Right ventricle myocardium inferior (tissue), 1 donor: ENCODE measurements around the gene COL6A2. TPM values are rescaled to one million over a fixed set of nuclear protein-coding genes. Genes with fewer than 3 reads are reported as not detected.
"Not testable (repeated sequence)": the region's sequence is repeated elsewhere in the genome, so short reads cannot be mapped to it uniquely, and the experiment has no call there.

Experiments used
- ATAC-seq: fragments of 200-7000 bp; cut with Tn5 transposase; one replicate; pipeline ENCODE4 v1.9.1; 2020; ENCODE audit warnings: mild to moderate bottlenecking, moderate library complexity
- DNase-seq: peaks from one replicate; pipeline ENCODE4 v3.0.0; 2021; ENCODE audit errors: missing footprints
- intact Hi-C: fragments of 100-400 bp; cut with DNase I; formaldehyde crosslinking; loops from one replicate; pipeline ENCODE4 v1.11.0; 2022
- total RNA-seq: library from RNA; stranded (reverse); fragmentation: NEBNext Ultra II Directional; extraction: Animal tissue kit (Norgen Biotek cat#: 25700); gene quantifications from one replicate; pipeline ENCODE4 v1.2.1, GENCODE V29; 2021
- donor health status: DM: no; HTN: yes; CAD: no; lungs with severe emphysema.

The COL6A2 gene
- total RNA-seq, 1 donor from 2014 or later: 254 TPM

DNA sequence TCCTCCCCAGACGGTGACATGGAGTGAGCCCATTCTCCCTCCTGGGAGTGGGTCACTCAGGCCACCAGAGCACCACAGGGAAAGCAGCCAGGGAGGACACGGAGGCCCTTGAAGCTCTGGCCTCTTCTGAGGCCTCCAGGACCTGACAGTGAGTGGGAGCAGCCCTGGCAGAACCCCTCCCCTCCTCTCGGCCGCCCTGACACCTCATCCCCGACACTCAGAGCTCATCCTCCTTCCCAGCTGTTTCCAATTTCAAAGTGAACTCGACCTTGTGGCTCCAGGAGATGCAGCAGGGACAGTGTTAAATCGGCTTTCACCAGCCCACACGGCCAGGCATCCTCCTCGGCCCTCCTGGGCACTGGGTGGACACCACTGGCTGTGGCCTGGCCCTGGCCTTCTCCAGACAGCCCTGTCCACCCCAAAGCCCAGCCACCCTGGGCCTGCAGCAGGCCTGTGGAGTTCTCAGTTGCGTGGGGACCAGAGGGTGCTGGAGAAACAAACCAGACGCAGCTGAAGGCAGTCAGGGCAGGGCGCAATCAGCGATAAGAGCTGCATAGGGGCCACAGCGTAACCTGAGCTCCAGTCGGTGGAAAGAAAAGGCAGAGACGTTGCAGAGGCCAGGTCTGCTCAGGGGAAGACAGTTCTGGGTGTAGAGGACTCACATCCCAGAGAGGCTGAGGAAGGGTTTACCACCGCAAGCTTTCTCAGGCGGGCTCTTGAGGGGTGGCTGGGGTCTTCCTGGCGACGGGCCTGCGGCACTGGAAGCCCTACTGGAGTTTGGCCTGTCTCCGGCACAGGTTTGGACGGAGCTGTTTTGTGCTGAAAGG, 30.4 kb downstream of the COL6A2 start:
- DNase-seq (peak; percentile 68), ATAC-seq (peak; percentile 49)
- intact Hi-C loops: no loop called here

DNA sequence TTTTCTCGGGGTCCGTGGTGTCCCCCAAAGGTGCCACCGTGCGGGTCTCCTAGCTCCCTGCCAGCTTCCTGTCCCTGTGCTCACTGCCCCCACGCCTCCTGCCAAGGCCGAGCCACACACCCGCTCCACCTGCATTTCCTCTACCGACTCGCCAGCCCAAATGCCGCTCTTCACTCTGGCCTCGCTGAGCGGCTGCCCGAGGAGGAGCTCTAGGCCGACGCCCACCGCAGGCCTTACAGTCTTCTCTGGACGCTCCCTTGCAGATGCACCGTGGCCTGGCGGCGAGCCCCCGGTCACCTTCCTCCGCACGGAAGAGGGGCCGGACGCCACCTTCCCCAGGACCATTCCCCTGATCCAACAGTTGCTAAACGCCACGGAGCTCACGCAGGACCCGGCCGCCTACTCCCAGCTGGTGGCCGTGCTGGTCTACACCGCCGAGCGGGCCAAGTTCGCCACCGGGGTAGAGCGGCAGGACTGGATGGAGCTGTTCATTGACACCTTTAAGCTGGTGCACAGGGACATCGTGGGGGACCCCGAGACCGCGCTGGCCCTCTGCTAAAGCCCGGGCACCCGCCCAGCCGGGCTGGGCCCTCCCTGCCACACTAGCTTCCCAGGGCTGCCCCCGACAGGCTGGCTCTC, 31.1 kb downstream of the COL6A2 start:
- intact Hi-C loops: no loop called here
- DNase-seq (peak; percentile 60), ATAC-seq (no peak)

DNA sequence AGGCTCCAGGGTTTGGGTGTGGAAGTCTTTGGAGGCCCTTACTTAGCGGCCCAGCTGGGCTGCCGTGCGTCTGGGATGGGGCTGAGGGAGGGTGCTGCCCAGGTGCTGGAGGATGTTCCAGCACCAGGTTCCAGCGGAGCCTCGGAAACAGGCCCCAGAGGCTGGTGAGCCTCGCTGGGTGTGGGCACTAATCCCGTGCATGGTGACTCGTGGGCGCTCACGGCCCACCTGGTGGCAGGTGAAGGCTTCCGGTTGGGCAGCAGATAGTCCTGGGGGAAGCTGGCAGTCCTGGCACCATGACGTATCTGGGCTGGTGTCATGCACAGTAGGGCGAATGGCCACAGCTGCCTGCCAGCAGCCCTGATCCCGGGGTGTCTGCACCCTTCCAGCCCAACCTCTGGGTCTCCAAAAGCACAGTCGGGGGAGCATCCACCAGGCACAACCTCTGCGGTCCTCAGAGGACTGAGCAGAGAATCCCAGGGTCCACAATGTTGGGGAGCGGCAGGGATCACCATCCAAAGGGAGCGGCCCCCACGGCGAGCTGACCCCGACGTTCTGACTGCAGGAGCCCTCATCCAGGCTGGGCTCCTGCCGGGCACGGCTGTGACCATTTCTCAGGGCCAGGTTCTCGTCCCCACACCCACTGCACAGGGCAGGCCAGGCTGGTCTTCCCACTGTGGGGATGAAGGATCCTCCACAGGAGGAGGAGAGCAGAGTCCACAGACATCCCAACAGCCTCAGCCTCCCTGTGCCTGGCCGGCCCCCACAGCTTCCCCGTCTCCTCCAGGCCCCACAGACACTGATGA, 32.1 kb downstream of the COL6A2 start:
- intact Hi-C loops: no loop called here
- ATAC-seq: peak; percentile 0
- peak; percentile 67 for DNase-seq

DNA sequence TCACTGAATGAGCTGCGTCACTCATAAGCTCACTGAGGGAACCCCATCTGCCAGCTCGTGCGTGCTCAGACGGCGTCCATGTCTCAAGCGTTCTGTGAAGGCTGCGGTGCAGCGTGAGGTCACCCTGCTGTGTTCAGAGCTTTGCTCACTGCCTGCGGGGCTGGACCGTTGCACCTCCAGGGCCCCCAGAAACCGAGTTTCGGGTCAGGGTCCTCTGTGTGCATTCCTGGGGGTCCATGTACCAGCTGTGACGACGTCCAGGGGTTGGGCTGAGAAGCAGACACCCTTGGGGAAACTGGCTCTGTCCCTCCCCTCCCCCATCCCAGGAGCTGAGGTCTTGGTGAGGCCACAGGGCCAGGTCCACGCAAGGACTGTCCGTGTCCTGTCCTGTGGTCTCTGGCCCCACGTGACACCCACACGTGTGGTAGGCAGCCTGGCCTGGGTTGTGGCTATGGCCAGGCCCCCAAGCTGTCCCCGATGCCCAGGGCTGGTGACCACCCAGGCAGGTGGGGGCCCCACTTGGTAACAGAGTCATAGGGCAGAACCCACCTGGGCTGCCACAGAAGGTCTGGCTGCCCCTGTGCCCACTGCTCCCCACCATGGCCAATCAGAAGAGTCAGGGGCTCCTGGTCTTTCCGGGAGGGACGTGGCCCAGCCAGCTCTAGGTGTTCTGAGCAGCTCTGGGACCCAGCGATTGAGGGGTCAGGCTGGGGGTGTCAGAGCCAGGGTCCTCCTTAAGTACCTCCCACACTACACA, 33.1 kb downstream of the COL6A2 start:
- ATAC-seq (peak; percentile 17), DNase-seq (peak; percentile 69)
- intact Hi-C loops: no loop called here

DNA sequence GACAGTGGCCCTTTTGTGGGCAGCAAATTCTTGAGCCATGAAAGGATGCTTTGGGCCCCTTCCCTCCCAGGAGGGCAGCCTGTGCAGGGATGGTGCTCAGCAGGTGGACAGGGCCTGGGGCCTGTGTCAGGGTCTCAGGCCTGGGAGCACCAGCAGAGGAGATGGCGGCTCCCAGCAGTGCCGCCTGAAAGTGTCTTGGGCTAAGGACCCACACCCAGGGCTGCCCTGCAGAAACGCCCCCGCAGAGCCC, 33.6 kb downstream of the COL6A2 start:
- ATAC-seq (peak; percentile 5), DNase-seq (no peak)
- intact Hi-C loops: no loop called here

DNA sequence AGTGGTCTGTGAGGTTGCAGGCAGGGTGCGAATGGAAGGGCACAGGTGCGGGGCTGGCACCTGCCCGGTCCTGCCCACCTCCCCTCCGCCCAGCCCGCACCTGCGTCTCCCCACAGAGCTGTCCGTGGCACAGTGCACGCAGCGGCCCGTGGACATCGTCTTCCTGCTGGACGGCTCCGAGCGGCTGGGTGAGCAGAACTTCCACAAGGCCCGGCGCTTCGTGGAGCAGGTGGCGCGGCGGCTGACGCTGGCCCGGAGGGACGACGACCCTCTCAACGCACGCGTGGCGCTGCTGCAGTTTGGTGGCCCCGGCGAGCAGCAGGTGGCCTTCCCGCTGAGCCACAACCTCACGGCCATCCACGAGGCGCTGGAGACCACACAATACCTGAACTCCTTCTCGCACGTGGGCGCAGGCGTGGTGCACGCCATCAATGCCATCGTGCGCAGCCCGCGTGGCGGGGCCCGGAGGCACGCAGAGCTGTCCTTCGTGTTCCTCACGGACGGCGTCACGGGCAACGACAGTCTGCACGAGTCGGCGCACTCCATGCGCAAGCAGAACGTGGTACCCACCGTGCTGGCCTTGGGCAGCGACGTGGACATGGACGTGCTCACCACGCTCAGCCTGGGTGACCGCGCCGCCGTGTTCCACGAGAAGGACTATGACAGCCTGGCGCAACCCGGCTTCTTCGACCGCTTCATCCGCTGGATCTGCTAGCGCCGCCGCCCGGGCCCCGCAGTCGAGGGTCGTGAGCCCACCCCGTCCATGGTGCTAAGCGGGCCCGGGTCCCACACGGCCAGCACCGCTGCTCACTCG, 34.1 kb downstream of the COL6A2 start:
- intact Hi-C loops: no loop called here
- no peak for DNase-seq
- ATAC-seq: peak; percentile 0

DNA sequence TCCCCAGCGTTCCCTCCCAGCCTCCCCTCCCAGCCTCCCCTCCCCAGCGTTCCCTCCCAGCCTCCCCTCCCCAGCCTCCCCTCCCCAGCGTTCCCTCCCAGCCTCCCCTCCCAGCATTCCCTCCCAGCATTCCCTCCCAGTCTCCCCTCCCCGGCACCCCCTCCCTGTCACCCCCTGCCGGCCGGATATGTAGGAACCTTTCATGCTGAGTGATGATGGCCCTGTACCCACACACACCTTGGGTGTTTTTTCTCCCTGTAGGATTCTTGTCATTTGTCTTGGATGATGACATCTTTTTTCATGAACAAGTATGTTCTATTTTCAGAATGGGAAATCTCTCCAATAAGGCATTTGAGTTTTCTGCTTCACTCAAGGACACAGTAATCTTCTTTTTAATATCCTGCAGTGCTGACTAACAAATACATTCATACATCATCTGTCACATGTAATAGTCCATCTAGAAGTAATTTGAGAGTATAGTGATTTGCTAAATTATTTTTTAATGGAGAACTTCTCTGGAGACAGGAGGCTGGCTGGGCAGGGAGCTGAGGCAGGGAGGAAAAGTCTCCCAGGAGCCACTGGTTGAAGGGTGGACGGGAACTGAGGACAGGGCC, 38.0 kb downstream of the COL6A2 start:
- DNase-seq: no peak
- intact Hi-C loops: no loop called here
- no peak for ATAC-seq

DNA sequence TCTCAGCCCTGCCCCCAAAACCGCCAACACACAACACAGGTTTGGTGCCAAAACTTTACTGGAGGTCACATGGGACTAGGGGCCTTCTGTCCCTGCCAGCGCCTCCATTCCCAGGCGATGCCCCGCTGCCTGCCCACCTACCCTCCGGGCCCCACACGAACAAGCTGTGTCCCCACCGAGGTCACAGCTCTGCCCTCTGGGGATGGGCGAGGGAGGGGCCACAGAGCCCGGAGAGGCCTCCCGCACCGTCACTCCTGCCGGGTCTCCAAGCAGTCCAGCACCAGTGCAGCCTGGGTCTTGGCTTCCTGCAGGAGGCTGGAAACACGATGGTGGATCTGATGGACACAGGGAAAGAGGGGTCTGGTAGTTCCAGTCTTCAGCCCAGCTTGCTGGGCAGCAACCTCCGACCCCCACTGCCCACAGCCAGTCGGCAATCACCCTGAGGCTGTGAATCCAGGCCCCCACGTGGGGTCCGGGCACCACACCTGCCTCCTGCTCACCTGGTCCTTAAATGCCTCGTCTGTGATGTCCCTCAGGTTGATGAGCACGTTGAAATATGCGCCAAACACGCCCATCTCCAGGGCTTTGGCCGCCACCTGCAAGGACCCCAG, 38.9 kb downstream of the COL6A2 start:
- intact Hi-C loops: no loop called here
- no peak for ATAC-seq
- no peak for DNase-seq

DNA sequence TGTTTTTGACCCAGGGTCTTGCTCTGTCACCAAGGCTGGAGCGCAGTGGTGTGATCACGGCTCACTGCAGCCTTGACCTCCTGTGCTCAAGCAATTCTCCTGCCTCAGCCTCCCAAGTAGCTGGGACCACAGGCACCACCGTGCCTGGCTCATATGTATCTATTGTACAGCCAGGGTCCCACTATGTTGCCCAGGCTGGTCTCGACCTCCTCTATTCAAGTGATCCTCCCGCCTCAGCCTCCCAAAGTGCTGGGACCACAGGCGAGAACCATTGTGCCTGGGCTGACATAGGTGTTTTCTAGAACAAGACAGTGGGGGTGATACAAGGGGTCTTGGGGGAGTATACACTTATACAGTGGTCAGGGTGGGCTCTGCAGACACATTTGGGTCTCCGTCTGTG, 40.0 kb downstream of the COL6A2 start:
- DNase-seq (no peak), ATAC-seq (no peak)

DNA sequence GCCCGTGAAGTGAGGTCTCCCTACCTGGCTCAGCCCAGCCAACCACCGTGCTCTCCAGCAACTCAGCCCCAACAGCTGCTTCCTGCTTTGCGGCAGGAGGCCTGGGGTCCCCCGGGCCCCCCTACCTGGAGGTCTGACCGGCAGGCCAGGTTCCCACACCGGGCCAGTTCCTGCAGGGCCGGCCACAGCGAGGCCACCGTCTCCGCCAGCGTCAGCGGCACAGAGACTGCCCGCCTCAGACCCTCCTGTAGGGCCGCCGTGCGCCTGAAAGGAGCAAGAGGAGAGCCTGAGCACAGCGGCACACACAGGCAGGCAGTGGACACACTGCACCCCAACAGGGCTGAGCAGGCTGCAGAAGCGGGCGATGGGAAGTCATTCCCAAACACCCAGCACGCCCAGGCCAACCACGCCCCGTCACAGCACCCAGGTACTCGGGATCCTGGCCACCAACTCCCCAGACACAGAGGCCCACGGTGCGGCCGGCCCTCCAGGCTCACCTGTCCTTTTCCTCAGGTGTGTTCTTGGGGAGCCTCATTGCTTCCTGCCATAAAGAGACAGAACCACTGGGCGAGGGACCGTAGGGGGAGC, 40.6 kb downstream of the COL6A2 start:
- DNase-seq (no peak), ATAC-seq (no peak)
- intact Hi-C loops: no loop called here

More for the DNA sequence above, 40.0 kb downstream of the COL6A2 start:
- intact Hi-C loops: no loop called here

DNA sequence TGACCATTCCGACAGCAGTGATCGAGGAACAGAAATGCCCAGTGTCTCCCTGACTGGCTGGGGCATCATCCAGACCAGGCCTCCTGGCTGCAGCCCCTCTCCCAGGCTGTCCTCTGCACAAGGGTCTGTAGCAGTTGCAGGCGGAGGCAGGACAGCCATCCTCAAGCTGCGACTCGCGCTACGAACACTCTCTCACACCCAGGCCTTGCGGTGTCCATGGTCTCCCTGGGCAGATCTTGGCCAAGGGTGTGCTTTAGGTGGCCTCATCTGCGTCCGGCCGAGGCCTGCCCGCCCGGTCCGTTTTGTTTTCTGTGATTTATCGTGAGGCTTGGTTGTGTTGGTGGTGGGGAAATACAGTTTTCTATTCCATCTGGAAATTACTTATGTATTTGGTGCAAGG, 41.8 kb downstream of the COL6A2 start:
- intact Hi-C loops: loop anchor here (5.0 kb wide), 1 partner anchor 88 kb away; the partner anchor contains the start of gene LSS
- DNase-seq (no peak), ATAC-seq (no peak)

DNA sequence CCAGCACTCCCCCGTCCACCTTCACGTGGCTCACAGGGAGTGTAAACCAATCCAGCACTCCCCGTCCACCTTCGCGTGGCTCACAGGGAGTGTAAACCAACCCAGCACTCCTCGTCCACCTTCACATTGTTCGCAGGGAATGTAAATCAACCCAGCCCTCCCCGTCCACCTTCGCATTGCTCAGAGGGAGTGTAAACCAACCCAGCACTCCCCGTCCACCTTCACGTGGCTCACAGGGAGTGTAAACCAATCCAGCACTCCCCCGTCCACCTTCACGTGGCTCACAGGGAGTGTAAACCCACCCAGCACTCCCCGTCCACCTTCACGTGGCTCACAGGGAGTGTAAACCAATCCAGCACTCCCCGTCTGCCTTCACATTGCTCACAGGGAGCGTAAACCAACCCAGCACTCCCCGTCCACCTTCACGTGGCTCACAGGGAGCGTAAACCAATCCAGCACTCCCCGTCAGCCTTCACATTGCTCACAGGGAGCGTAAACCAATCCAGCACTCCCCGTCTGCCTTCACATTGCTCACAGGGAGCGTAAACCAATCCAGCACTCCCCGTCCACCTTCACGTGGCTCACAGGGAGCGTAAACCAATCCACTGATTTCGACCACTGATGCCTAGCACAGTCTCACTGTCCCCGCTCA, 42.6 kb downstream of the COL6A2 start:
- peak; percentile 22 for DNase-seq
- not testable (repeated sequence) for ATAC-seq
- intact Hi-C loops: loop anchor here (5.0 kb wide), 1 partner anchor 87 kb away; the partner anchor contains the start of gene LSS

DNA sequence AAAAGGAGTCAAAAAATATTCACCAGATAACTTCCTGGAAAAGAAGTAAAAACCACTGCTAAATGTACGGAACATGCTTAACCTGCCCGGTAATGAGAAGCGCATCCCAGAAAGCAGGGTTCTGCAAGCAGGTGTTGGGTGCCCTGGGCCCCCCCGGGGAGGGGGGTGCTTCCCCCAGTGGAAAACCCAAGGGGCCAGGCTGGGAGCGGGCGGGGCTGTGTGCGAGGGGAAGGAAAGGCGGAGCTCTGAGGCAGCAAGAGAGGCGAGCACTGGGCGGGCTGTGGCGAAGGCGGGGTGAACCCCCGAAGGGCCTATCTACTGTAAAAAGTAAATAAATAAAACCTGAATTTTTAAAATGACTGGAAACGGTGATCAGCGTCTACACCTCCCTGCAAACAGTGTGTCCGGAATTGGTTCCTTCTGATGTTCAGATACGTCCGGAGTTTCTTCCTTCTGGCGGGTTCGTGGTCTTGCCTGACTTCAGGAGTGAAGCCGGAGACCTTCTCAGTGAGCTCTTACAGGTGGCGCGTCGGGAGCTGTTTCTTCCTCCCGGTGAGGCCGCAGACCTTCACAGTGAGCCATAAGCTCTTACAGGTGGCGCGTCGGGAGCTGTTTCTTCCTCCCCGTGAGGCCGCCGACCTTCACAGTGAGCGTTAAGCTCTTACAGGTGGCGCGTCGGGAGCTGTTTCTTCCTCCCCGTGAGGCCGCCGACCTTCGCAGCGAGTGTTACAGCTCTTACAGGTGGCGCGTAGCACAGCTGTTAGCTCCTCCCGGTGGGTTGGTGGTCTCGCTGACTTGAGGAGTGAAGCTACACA, 44.1 kb downstream of the COL6A2 start:
- intact Hi-C loops: loop anchor here (5.0 kb wide), 1 partner anchor 85 kb away; the partner anchor contains the start of gene LSS
- DNase-seq: peak; percentile 62
- no peak for ATAC-seq

DNA sequence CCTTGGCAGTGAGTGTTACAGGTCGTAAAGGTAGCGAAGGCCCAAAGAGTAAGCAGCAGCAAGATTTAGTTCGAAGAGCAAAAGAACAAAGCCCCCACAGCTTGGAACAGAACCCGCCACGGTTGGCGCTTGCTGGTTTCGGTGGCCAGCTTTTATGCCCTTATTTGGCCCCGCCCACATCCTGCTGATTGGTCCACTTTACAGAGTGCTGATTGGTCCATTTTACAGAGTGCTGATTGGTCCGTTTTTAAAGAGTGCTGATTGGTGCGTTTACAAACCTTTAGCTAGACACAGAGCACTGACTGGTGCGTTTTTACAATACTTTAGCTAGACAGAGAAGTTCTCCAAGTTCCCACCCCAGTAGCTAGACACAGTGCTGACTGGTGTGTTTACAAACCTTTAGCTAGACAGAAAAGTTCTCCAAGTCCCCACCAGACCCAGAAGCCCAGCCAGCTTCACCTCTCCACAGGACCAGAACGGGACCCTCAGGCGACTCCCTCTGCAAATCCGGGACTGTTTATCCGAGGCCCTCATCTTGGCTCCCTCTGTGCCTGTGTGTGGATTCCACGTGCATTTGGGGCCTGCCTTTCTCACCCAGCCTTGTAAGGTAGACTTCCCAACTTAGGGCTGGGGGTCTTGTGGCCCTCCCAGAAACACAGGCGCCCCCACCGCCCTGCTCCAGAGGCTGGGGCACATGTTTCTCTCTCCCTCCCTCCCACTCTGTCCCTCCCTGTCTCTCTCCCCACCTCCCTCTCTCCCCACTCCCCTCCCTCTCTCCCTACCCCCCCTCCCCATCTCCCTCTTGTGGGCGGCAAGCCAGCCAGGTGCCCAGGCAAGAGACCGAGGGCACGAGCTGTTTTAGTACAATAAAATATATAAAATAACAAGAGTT, 44.9 kb downstream of the COL6A2 start:
- no peak for ATAC-seq
- intact Hi-C loops: loop anchor here (5.0 kb wide), 1 partner anchor 84 kb away; the partner anchor contains the start of gene LSS
- DNase-seq: peak; percentile 27
